Jurkat, Clone E6-1 (cell line): ENCODE data around the gene ASB12.

Experiments
- DNase-seq: peaks from one replicate; pipeline ENCODE4 v3.0.0-alpha.2; 2011; ENCODE audit warnings: low read depth, low spot score
- H3K4me3 ChIP-seq: 2 replicates; pipeline ENCODE4 v1.5.1; 2011; ENCODE audit warnings: mild to moderate bottlenecking, low read length, control low read depth, moderate library complexity

The ASB12 gene

DNA sequence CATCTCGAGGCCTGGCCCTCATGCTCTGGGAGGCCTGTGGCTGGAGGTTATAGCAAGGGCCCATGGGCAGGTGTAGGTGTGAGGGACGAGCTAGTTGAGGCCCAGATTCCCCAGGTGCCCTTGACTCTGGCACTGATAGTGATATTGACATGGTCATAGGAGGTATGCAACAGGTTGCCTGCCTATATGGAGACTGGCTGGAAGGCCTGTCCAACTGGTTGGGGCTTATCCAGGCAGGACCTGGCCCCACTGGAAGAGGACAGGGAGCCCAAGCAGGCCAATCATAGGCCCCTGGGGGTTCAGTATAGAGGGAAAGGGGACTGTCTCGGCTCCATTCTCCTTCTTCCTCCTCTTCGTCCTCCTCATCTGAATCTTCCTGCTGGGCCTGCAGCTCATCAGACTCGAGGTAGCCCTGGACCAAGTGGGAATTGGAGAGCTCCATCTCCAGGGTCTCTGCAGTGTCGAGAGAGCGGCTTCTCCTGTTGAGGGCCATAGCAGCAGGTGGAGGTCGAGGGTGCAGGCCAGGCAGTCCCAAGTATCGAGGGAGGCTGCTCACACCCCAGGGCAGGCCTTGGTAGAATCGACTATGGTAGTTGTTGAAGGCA is 40.2 kb downstream of the ASB12 start:
- H3K4me3 ChIP-seq: no peak overlapping the region
- no peak for DNase-seq

GRCh38 chrX:64188901-64189300 is 41.5 kb downstream of the ASB12 start:
- DNase-seq: no peak
- no peak overlapping the region for H3K4me3 ChIP-seq

DNA sequence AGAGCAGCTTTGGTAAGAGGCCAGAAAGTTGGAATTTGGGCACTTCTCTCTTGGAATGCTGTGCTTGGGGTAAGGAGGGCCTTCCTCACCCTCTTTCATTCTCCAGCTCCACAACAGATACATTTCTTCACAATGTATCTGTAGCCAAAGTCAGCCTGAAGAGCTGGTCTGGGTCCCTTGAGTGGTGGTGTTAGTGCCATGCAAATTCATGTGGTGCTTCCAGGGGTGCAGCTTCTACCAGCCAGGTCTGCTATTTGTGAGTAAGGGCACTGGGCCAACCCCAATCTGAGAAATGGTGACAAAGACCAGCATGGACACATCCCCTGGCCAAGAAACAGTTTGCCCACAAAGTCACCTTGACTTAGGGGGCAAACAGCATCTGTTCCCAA is 42.7 kb downstream of the ASB12 start:
- no peak for DNase-seq
- no peak overlapping the region for H3K4me3 ChIP-seq

GRCh38 chrX:64186974-64187761 is 43.2 kb downstream of the ASB12 start:
- no peak for DNase-seq
- no peak overlapping the region for H3K4me3 ChIP-seq

DNA sequence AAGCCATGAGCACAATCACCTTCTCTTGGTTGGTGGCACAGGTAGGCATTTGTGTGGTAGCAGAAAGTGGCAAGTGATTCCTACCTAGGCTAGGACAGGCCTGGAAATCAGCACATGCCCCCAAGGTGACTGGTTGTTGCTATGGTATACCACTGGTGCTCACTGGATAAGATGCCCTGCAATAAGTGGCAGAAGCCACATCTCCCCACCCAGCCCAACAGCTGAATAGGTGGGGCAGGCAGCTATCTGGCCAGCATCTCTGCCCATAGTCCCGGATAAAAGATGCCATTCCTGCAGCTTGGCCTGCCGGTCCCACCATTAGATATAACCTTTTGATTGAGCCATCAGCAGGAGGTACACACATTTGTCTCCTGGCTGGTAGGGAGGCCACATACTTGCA is 46.0 kb downstream of the ASB12 start:
- H3K4me3 ChIP-seq: no peak overlapping the region
- no peak for DNase-seq

- H3K4me3 ChIP-seq: no peak overlapping the region
- no peak for DNase-seq
Measured at GRCh38 chrX:64182208-64182607, 48.2 kb downstream of the ASB12 start.

- no peak overlapping the region for H3K4me3 ChIP-seq
- DNase-seq: no peak
Measured at GRCh38 chrX:64176876-64177275, 53.5 kb downstream of the ASB12 start.
